HG03108 (cell line): ENCODE results near the gene MYO5B.

Experiments used
- ATAC-seq: cut with Tn5 transposase; IDR thresholded peaks from one replicate; pipeline ENCODE4 v1.9.1; 2021; ENCODE audit warnings: moderate library complexity; ENCODE audit not compliant: unreplicated experiment

Gene MYO5B

GRCh38 chr18:50027996-50028395 lies 167.0 kb downstream of the MYO5B start:
- ATAC-seq, result no peak

- no peak for ATAC-seq
Observed at GRCh38 chr18:50024466-50024865, 170.5 kb downstream of the MYO5B start.

- ATAC-seq, result no peak
Observed at GRCh38 chr18:50022985-50023384, 172.0 kb downstream of the MYO5B start.

- ATAC-seq, result no peak
Observed at GRCh38 chr18:50014606-50015005, 180.3 kb downstream of the MYO5B start.

- ATAC-seq, result no peak
Observed at GRCh38 chr18:50013363-50014138, 181.4 kb downstream of the MYO5B start.

- ATAC-seq, result no peak
Observed at GRCh38 chr18:50011813-50012435, 183.0 kb downstream of the MYO5B start.

GRCh38 chr18:50009773-50010335 lies 185.1 kb downstream of the MYO5B start:
- ATAC-seq, result peak; percentile 74

GRCh38 chr18:50008306-50008705 lies 186.6 kb downstream of the MYO5B start:
- no peak for ATAC-seq

GRCh38 chr18:50006470-50007046 lies 188.4 kb downstream of the MYO5B start:
- ATAC-seq, result no peak

- no peak for ATAC-seq
Observed at GRCh38 chr18:50004013-50004412, 190.9 kb downstream of the MYO5B start.

GRCh38 chr18:50002781-50003180 lies 192.2 kb downstream of the MYO5B start:
- no peak for ATAC-seq

GRCh38 chr18:50000227-50000626 lies 194.7 kb downstream of the MYO5B start:
- ATAC-seq, result no peak

- ATAC-seq, result no peak
Observed at GRCh38 chr18:49999128-49999527, 195.8 kb downstream of the MYO5B start.

GRCh38 chr18:49997558-49997957 lies 197.4 kb downstream of the MYO5B start:
- ATAC-seq, result no peak

GRCh38 chr18:49994410-49994809 lies 200.5 kb downstream of the MYO5B start:
- no peak for ATAC-seq

- no peak for ATAC-seq
Observed at GRCh38 chr18:49993299-49993698, 201.6 kb downstream of the MYO5B start.

- ATAC-seq, result no peak
Observed at GRCh38 chr18:49988733-49989132, 206.2 kb downstream of the MYO5B start.

- ATAC-seq, result no peak
Observed at GRCh38 chr18:49988101-49988500, 206.8 kb downstream of the MYO5B start.

GRCh38 chr18:49985236-49985635 lies 209.7 kb downstream of the MYO5B start:
- no peak for ATAC-seq

- no peak for ATAC-seq
Observed at GRCh38 chr18:49980896-49981295, 214.1 kb downstream of the MYO5B start.

GRCh38 chr18:49976795-49977560 lies 218.0 kb downstream of the MYO5B start:
- ATAC-seq, result no peak
